ENCODE measurements around the gene CPA1. TPM values are rescaled to one million over a fixed set of nuclear protein-coding genes. Genes with fewer than 3 reads are reported as not detected.

CPA1 gene
- total and polyA plus RNA-seq, 12 donors, result 0.14 to 15.0 (median 2.0) TPM; not detected in 4

DNA sequence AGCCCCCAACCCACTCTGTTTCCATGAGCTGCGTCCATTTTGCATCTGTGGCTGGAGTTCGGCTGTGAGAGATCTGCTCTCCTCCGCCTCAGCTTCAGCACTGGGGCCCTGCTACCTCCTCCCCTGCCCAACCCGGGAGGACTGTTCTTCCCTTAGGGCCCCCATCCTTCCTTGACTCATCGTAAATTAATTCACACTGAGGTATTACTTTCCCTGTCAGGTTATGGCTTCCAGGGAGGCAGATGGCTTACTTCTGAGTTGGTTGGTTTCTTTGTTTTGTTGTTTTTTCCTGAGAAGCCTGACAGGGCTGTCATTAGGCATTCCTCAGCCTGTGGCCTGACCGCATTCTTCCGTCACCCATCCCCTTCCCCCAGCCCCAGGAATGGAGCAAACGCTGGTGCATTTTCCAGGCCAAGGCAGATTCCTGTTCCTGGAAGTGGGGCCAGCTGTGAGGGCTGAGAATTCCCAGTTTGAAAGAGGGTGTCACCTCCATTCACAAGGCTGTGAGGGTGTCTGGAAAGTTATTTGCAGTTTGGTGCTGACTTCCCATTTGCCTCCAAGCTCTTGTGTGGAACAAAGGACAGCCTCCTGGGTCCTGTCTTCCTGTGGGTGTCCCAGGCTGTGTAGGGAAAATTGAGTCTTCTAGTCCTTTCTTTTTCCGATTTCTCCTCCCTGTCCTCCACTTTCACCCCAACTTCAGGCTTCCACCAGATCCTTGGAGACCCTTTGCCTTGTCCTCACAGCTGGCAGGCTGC, 24.0 kb upstream of the CPA1 start:
- TF ChIP-seq, protein P1, sequence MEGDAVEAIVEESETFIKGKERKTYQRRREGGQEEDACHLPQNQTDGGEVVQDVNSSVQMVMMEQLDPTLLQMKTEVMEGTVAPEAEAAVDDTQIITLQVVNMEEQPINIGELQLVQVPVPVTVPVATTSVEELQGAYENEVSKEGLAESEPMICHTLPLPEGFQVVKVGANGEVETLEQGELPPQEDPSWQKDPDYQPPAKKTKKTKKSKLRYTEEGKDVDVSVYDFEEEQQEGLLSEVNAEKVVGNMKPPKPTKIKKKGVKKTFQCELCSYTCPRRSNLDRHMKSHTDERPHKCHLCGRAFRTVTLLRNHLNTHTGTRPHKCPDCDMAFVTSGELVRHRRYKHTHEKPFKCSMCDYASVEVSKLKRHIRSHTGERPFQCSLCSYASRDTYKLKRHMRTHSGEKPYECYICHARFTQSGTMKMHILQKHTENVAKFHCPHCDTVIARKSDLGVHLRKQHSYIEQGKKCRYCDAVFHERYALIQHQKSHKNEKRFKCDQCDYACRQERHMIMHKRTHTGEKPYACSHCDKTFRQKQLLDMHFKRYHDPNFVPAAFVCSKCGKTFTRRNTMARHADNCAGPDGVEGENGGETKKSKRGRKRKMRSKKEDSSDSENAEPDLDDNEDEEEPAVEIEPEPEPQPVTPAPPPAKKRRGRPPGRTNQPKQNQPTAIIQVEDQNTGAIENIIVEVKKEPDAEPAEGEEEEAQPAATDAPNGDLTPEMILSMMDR (IDR thresholded peaks at IDR 0.05), result no peak
- no peak for TF ChIP-seq POLR2A (IDR thresholded peaks at IDR 0.05)
- WGBS, 4 donors, result 65 to 77% (median 72%) methylated on average over 9 of the region's 9 CpGs
- no peaks in the 10 kb centered on the region for H3K36me3 ChIP-seq (replicated peaks in 1 of 2)
- H3K4me3 ChIP-seq, result no peak overlapping the region
- peak overlapping the region; percentile 10 to 91 (median 81) for H3K27ac ChIP-seq
- H3K9me3 ChIP-seq (replicated peaks in 1 of 3), result peaks cover 0 to 7% (median 0%) of the 10 kb centered on the region in 3 donors
- H3K27me3 ChIP-seq, result no peaks in the 10 kb centered on the region
- peaks cover 21 to 27% of the 10 kb centered on the region in 2 donors for H3K4me1 ChIP-seq (replicated peaks in 1 of 2)
- intact Hi-C loops (cut with DNase I), result no loop called here
- peak in 6 of 7 donors; percentile 43 to 77 (median 53) for DNase-seq

DNA sequence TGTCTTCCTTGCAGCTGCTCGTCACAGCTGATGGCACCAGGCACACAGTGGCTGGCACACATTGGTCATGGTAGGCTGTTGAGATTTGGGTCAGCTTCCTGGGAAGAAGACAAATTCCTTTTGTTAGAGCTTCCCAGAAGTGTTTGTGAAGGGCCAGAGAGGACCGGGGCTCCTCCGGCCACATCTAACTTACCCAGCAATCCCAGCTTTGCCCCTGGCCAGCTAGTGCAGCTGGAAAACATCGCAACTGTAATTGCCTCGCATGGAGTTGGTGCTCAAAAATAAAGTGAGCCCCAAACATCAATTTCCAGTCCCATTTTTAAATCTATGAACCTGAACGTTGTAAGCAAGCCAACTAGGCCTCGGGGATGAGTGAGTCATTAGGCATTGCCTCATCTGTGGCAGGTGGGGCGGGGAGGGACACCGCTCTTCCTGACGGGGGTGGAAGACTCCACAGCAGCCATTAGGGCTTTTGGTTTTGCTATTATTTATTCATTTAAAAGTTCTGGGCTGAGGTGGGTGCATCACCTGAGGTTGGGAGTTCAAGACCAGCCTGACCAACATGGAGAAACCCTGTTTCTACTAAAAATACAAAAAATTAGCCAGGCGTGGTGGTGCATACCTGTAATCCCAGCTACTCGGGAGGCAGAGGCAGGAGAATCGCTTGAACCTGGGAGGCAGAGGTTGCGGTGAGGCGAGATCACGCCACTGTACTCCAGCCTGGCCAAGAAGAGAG, 23.2 kb upstream of the CPA1 start:
- TF ChIP-seq, protein P1 (IDR thresholded peaks at IDR 0.05), result no peak
- TF ChIP-seq POLR2A (IDR thresholded peaks at IDR 0.05), result no peak
- WGBS, 4 donors, result 61 to 65% (median 64%) methylated on average over 16 of the region's 16 CpGs
- H3K4me3 ChIP-seq, result no peak overlapping the region
- peak; percentile 78 to 91 (median 87) for DNase-seq
- H3K9me3 ChIP-seq (replicated peaks in 1 of 3), result peaks cover 0 to 7% (median 0%) of the 10 kb centered on the region in 3 donors
- intact Hi-C loops (cut with DNase I), result no loop called here
- peak overlapping the region; percentile 10 to 91 (median 81) for H3K27ac ChIP-seq
- H3K36me3 ChIP-seq (replicated peaks in 1 of 2), result no peaks in the 10 kb centered on the region
- no peaks in the 10 kb centered on the region for H3K27me3 ChIP-seq
- peaks cover 21 to 27% of the 10 kb centered on the region in 2 donors for H3K4me1 ChIP-seq (replicated peaks in 1 of 2)

DNA sequence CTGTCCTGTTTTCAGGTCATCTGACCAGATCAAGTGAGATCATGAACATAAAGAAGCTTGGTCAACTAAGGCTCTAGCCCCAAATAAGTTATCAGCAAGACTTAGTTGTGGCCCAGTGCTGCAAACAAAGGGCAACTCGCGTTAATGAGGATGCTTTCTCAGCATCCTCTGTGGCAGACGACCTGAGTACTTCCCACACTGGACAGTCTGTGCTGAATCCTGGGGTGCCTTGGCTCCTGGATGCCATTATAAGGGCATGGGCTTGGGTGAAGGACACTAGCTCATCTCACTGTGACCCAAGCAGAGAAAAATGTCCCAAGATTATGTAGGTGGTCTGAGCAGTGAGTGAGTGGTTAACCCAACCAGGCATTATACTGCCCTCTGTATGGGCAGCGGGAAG, 21.8 kb upstream of the CPA1 start:
- H3K4me3 ChIP-seq, result no peak overlapping the region
- peaks cover 0 to 7% (median 0%) of the 10 kb centered on the region in 3 donors for H3K9me3 ChIP-seq (replicated peaks in 1 of 3)
- peak overlapping the region in 1 of 5 donors; percentile 1 for H3K27ac ChIP-seq
- H3K36me3 ChIP-seq (replicated peaks in 1 of 2), result no peaks in the 10 kb centered on the region
- peaks cover 14 to 23% of the 10 kb centered on the region in 2 donors for H3K4me1 ChIP-seq (replicated peaks in 1 of 2)
- 83 to 97% (median 95%) methylated on average over 3 to 4 of the region's 4 CpGs for WGBS, 4 donors
- H3K27me3 ChIP-seq, result no peaks in the 10 kb centered on the region
- intact Hi-C loops (cut with DNase I), result no loop called here
- TF ChIP-seq, protein P1 (IDR thresholded peaks at IDR 0.05), result no peak
- TF ChIP-seq POLR2A (IDR thresholded peaks at IDR 0.05), result no peak
- peak in 2 of 7 donors; percentile 3 to 14 for DNase-seq

DNA sequence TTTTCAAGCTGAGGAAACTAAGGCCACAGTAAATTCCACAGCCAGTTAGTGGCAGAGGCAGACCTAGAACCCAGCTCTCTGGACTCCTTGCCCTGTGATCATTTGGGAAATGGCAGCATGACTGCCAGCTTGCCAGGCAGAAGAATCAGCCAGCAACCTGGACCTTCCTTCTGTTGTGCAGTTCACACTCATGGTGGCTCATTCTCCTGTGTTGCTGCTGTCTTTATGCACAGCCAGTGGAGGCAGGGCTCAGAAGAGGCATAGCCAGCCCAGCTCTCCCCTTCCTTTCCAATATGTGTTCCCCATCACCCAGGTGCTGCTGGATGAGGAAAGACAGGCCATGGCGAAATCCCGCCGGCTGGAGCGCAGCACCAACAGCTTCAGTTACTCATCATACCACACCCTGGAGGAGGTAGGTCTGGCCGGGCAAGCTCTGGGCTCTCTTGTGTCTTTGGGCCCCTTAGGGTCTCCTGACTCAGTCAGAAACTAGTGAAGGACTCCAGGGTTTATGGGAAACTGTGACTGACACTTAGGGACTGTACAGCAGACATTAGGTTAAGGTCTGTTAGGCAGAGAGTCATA, 20.9 kb upstream of the CPA1 start:
- peaks cover 0 to 7% (median 0%) of the 10 kb centered on the region in 3 donors for H3K9me3 ChIP-seq (replicated peaks in 1 of 3)
- intact Hi-C loops (cut with DNase I), result no loop called here
- DNase-seq, result peak in 2 of 7 donors; percentile 3 to 14
- 80 to 99% (median 96%) methylated on average over 1 to 5 of the region's 5 CpGs for WGBS, 4 donors
- no peak overlapping the region for H3K4me3 ChIP-seq
- H3K27me3 ChIP-seq, result no peaks in the 10 kb centered on the region
- no peaks in the 10 kb centered on the region for H3K36me3 ChIP-seq (replicated peaks in 1 of 2)
- H3K4me1 ChIP-seq (replicated peaks in 1 of 2), result peaks cover 12 to 26% of the 10 kb centered on the region in 2 donors
- no peak overlapping the region for H3K27ac ChIP-seq
- TF ChIP-seq, protein P1 (IDR thresholded peaks at IDR 0.05), result no peak
- no peak for TF ChIP-seq POLR2A (IDR thresholded peaks at IDR 0.05)
